HG03469 (cell line): ENCODE results near the gene MRPS11.
A peak's percentile ranks its signal among the peaks of the same experiment; 100 is the strongest.
"Not testable (repeated sequence)": the region's sequence is repeated elsewhere in the genome, so short reads cannot be mapped to it uniquely, and the experiment has no call there.

Source experiments
- ATAC-seq: cut with Tn5 transposase; IDR thresholded peaks from one replicate; pipeline ENCODE4 v1.9.1; 2021; ENCODE audit warnings: mild to moderate bottlenecking, moderate library complexity, moderate number of reproducible peaks; ENCODE audit not compliant: unreplicated experiment

Gene MRPS11

GRCh38 chr15:88487796-88488523 lies 20.5 kb downstream of the MRPS11 start:
- ATAC-seq, result no peak

- ATAC-seq, result no peak
Measured at GRCh38 chr15:88489321-88489720, 21.8 kb downstream of the MRPS11 start.

- ATAC-seq, result no peak
Measured at GRCh38 chr15:88490036-88490435, 22.5 kb downstream of the MRPS11 start.

DNA sequence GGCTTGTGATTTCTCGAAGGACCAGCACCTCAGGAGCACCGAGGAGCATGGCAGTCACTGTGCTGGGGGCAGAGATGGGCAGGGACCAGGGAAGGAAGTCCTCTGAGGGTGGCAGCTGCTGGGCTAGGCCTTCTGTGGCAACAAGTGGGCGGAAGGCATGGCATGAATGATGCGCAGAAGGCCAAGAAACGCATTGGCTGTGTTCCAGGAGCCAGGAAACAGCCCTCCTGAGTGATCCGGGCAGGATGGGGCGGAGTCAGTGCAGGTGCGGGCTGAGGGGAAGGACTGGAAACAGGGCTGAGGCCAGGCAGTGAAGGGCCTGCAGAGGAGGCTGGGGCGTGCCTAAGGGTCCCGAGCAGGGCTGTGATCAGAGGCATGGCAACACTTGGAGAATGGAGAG lies 23.6 kb downstream of the MRPS11 start:
- ATAC-seq, result no peak

GRCh38 chr15:88493844-88494243 lies 26.3 kb downstream of the MRPS11 start:
- no peak for ATAC-seq

- ATAC-seq, result no peak
Measured at GRCh38 chr15:88497109-88497765, 29.7 kb downstream of the MRPS11 start.

GRCh38 chr15:88498996-88499395 lies 31.5 kb downstream of the MRPS11 start:
- ATAC-seq, result no peak

GRCh38 chr15:88504445-88504844 lies 36.9 kb downstream of the MRPS11 start:
- ATAC-seq, result no peak

GRCh38 chr15:88505721-88506120 lies 38.2 kb downstream of the MRPS11 start:
- ATAC-seq, result no peak

- ATAC-seq, result no peak
Measured at GRCh38 chr15:88506628-88507027, 39.1 kb downstream of the MRPS11 start.

GRCh38 chr15:88509321-88509720 lies 41.8 kb downstream of the MRPS11 start:
- ATAC-seq, result peak; percentile 46

DNA sequence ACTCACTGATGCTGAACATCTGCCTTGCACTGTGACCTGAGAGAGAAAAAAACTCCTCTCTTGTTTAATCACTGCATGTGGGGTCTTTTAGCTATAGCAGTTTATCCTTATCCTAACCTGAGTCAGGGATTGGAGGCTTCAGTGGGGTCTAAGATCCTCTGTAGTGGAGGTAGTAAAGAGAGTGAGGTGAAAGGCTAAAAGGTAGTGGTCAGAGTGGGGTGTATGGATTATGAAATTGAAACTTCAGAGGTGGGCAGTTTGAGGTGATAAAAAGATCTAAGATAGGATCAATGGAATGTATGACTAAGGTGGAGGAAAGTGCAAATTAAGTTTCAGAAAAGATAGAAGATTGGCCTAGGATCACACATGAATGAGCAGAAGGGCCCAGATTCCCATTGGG lies 42.5 kb downstream of the MRPS11 start:
- ATAC-seq, result no peak

DNA sequence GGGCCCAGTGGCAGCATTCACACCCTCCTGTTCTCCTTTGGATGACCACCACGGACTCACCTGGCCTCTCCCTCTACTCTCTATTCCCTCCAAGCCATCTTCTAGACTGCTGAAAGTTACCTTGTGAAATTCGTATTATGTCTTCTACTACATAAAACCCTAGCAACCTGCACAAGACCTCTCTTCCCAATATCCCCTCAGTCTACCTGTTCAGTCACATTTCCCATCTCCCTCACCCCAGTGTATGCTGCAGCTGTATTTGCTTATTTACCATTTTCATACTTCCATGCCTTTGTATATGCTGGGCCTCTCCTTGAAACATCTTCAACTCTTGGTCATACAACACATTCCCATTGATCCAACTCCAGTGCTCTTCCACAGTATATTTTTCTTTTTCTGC lies 43.7 kb downstream of the MRPS11 start:
- ATAC-seq, result no peak

DNA sequence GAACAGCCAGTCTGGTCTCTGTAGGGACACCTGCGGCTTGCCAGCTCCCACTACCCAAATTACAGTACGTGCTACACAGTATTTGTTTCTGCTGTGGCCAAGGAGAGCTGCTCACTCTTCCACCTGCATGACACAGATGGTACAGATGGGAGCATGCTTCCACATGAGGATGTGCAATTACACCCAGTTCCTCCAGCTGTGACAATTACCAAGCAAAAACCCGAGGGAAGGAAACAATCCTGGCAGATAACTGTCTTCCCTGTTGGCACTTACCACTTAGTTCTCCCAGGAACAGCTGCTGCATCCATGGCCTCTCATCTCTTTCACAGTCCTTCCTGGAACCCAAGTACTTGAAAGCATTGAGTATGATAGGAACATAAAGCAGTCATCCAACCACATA lies 44.6 kb downstream of the MRPS11 start:
- ATAC-seq, result no peak

DNA sequence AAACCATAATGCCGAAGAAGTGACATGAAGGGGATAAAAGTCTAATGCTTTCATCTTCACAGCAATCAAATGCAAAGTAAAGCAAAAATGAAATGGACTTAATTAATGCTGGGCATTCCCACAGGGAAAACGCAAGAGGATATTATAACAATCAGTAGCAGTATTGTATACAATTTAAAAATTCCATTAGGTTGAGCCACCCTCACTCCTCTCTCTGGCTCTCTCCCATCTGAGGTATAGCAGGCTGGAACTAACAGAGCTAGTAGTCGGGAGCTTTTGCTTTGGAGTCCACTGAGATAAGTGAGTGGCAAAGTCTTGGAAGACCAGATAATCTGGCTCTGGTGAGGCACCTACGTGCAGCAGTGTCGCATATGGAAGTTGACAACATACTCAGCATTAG lies 45.1 kb downstream of the MRPS11 start:
- no peak for ATAC-seq

GRCh38 chr15:88513195-88513594 lies 45.7 kb downstream of the MRPS11 start:
- no peak for ATAC-seq

- no peak for ATAC-seq
Measured at GRCh38 chr15:88518903-88519302, 51.4 kb downstream of the MRPS11 start.

DNA sequence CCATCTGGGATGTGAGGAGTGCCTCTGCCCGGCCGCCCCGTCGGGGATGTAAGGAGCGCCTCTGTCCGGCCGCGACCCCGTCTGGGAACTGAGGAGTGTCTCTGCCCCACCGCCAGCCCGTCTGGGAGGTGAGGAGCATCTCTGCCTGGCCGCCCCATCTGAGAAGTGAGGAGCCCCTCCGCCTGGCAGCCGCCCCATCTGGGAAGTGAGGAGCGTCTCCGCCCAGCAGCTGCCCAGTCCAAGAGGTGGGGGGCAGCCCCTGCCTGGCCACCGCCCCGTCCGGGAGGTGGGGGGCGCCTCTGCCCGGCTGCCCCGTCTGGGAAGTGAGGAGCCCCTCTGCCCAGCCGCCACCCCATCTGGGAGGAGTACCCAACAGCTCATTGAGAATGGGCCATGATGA lies 56.6 kb downstream of the MRPS11 start:
- not testable (repeated sequence) for ATAC-seq

GRCh38 chr15:88525418-88525817 lies 57.9 kb downstream of the MRPS11 start:
- no peak for ATAC-seq

- ATAC-seq, result no peak
Measured at GRCh38 chr15:88526247-88526879, 58.9 kb downstream of the MRPS11 start.

- ATAC-seq, result no peak
Measured at GRCh38 chr15:88529021-88529630, 61.6 kb downstream of the MRPS11 start.
